Measurements from ENCODE around the gene MFSD11.
"Not testable (repeated sequence)": the region's sequence is repeated elsewhere in the genome, so short reads cannot be mapped to it uniquely, and the experiment has no call there.

DNA sequence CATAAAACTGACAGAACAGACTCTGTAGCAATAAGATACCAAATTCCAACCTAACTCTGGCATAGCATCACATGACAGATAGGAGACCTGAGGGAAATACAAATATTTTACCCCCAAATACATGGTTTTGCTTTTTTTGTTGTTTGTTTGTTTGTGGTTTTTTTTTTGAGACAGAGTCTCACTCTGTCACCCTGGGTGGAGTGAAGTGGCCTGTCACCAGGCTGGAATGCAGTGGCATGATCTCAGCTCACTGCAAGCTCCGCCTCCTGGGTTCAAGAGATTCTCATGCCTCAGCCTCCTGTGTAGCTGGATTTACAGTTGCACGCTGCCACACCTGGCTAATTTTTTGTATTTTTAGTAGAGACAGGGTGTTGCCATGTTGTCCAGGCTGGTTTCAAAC lies 49.9 kb downstream of the MFSD11 start:
- TF ChIP-seq, protein P1, sequence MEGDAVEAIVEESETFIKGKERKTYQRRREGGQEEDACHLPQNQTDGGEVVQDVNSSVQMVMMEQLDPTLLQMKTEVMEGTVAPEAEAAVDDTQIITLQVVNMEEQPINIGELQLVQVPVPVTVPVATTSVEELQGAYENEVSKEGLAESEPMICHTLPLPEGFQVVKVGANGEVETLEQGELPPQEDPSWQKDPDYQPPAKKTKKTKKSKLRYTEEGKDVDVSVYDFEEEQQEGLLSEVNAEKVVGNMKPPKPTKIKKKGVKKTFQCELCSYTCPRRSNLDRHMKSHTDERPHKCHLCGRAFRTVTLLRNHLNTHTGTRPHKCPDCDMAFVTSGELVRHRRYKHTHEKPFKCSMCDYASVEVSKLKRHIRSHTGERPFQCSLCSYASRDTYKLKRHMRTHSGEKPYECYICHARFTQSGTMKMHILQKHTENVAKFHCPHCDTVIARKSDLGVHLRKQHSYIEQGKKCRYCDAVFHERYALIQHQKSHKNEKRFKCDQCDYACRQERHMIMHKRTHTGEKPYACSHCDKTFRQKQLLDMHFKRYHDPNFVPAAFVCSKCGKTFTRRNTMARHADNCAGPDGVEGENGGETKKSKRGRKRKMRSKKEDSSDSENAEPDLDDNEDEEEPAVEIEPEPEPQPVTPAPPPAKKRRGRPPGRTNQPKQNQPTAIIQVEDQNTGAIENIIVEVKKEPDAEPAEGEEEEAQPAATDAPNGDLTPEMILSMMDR (IDR thresholded peaks at IDR 0.05; ENCODE audit: insufficient read depth, low read length), result not testable (repeated sequence)
- TF ChIP-seq, protein P2, sequence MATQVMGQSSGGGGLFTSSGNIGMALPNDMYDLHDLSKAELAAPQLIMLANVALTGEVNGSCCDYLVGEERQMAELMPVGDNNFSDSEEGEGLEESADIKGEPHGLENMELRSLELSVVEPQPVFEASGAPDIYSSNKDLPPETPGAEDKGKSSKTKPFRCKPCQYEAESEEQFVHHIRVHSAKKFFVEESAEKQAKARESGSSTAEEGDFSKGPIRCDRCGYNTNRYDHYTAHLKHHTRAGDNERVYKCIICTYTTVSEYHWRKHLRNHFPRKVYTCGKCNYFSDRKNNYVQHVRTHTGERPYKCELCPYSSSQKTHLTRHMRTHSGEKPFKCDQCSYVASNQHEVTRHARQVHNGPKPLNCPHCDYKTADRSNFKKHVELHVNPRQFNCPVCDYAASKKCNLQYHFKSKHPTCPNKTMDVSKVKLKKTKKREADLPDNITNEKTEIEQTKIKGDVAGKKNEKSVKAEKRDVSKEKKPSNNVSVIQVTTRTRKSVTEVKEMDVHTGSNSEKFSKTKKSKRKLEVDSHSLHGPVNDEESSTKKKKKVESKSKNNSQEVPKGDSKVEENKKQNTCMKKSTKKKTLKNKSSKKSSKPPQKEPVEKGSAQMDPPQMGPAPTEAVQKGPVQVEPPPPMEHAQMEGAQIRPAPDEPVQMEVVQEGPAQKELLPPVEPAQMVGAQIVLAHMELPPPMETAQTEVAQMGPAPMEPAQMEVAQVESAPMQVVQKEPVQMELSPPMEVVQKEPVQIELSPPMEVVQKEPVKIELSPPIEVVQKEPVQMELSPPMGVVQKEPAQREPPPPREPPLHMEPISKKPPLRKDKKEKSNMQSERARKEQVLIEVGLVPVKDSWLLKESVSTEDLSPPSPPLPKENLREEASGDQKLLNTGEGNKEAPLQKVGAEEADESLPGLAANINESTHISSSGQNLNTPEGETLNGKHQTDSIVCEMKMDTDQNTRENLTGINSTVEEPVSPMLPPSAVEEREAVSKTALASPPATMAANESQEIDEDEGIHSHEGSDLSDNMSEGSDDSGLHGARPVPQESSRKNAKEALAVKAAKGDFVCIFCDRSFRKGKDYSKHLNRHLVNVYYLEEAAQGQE (IDR thresholded peaks at IDR 0.05; ENCODE audit: insufficient replicate concordance, low read depth), result not testable (repeated sequence)
- TF ChIP-seq POLR2AphosphoS5, GABPA (IDR thresholded peaks at IDR 0.05; ENCODE audit: low read depth): not testable (repeated sequence)

Measured in HL-60 (cell line).